ENCODE data around the gene PLA2G12A.

- TF ChIP-seq, protein P1, sequence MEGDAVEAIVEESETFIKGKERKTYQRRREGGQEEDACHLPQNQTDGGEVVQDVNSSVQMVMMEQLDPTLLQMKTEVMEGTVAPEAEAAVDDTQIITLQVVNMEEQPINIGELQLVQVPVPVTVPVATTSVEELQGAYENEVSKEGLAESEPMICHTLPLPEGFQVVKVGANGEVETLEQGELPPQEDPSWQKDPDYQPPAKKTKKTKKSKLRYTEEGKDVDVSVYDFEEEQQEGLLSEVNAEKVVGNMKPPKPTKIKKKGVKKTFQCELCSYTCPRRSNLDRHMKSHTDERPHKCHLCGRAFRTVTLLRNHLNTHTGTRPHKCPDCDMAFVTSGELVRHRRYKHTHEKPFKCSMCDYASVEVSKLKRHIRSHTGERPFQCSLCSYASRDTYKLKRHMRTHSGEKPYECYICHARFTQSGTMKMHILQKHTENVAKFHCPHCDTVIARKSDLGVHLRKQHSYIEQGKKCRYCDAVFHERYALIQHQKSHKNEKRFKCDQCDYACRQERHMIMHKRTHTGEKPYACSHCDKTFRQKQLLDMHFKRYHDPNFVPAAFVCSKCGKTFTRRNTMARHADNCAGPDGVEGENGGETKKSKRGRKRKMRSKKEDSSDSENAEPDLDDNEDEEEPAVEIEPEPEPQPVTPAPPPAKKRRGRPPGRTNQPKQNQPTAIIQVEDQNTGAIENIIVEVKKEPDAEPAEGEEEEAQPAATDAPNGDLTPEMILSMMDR (IDR thresholded peaks at IDR 0.05; ENCODE audit: insufficient read depth, low read length, poor library complexity, severe bottlenecking), result no peak
- TF ChIP-seq EZH2phosphoT487 (conservative IDR thresholded peaks at IDR 0.05; ENCODE audit: low read length), result no peak
Observed at GRCh38 chr4:109698656-109699055, 31.2 kb downstream of the PLA2G12A start.

Measured in SU-DHL-6 (cell line).